Measurements from ENCODE around the gene GGA1. TPM values are rescaled to one million over a fixed set of nuclear protein-coding genes. Genes with fewer than 3 reads are reported as not detected.

Gene GGA1

Small RNA genes within 50 kb of the gene (small RNA-seq; reads per million reads assigned to genes)
- gene RF00017 (ENCODE audit: insufficient read depth): not detected
- not detected for gene RN7SL385P (ENCODE audit: insufficient read depth)

All from mesendoderm (in vitro differentiated cells).